A549 treated with dexamethasone at 1 μM for 4 hours (cell line): Measurements from ENCODE around the gene MRPL22. TPM values are rescaled to one million over a fixed set of nuclear protein-coding genes. Genes with fewer than 3 reads are reported as not detected.

Experiments used
- total RNA-seq: library from RNA; stranded (reverse); fragments of 200-300 nt; extraction: Qiagen RNA extraction; gene quantifications from 5 replicates; pipeline ENCODE4 v1.2.3, GENCODE V29; 2022

MRPL22 gene
- 53.7 to 62.1 TPM (median 57.6 TPM) in 5 replicates for total RNA-seq

GRCh38 chr5:154940772-154941620, at the start of gene MRPL22:
Gene MRPL22, plus strand, starts transcription at chr5:154941073. Its CDS starts 38 bp downstream, at chr5:154941111.

GRCh38 chr5:154937718-154938466, 3.0 kb upstream of the MRPL22 start, which contains the start of gene GEMIN5:
Gene GEMIN5, minus strand, starts transcription at chr5:154938211. Its CDS starts 78 bp downstream, at chr5:154938133.

GRCh38 chr5:155013526-155013925, 72.7 kb downstream of the MRPL22 start, which contains the start of gene KIF4B:
Gene KIF4B, plus strand, starts transcription at chr5:155013755. Its CDS starts 105 bp downstream, at chr5:155013860.

Other genes with a start within 250 kb of the MRPL22 start
- gene LARP1, start 185.7 kb upstream of the MRPL22 start, total RNA-seq: 116 to 184 TPM (median 167 TPM) in 5 replicates
- 0.17 to 0.73 TPM (median 0.30 TPM) in 5 replicates for gene FAXDC2, start 90.5 kb upstream of the MRPL22 start, total RNA-seq
- gene CNOT8, start 82.4 kb upstream of the MRPL22 start, total RNA-seq: 31.9 to 35.2 TPM (median 32.8 TPM) in 5 replicates
- gene GEMIN5, start 2.9 kb upstream of the MRPL22 start, total RNA-seq: 19.0 to 26.6 TPM (median 22.5 TPM) in 5 replicates
- 0.01 to 0.02 TPM in 2 of 5 replicates, not detected in the others for gene KIF4B, start 72.7 kb downstream of the MRPL22 start, total RNA-seq